Glutamatergic neuron (in vitro differentiated cells): Measurements from ENCODE around the gene ZDHHC16. TPM values are rescaled to one million over a fixed set of nuclear protein-coding genes. Genes with fewer than 3 reads are reported as not detected.

Experiments
- DNase-seq: peaks from one replicate; pipeline ENCODE4 v3.0.0; 2022
- H3K27ac Mint-ChIP-seq: one replicate; pipeline ENCODE4 v1.8.0; 2020; ENCODE audit warnings: mild to moderate bottlenecking, mixed read lengths, inconsistent platforms; ENCODE audit not compliant: unreplicated experiment
- H3K27me3 Mint-ChIP-seq: one replicate; pipeline ENCODE4 v1.8.0; 2020; ENCODE audit warnings: mild to moderate bottlenecking, moderate library complexity, mixed read lengths, inconsistent platforms; ENCODE audit not compliant: unreplicated experiment
- H3K36me3 Mint-ChIP-seq: one replicate; pipeline ENCODE4 v1.8.0; 2020; ENCODE audit warnings: mild to moderate bottlenecking, mixed read lengths, inconsistent platforms; ENCODE audit not compliant: unreplicated experiment
- H3K4me1 Mint-ChIP-seq: one replicate; pipeline ENCODE4 v1.8.0; 2020; ENCODE audit warnings: mild to moderate bottlenecking, low read depth, mixed read lengths, inconsistent platforms; ENCODE audit not compliant: unreplicated experiment
- H3K4me3 Mint-ChIP-seq: one replicate; pipeline ENCODE4 v1.8.0; 2020; ENCODE audit warnings: mild to moderate bottlenecking, mixed read lengths, inconsistent platforms; ENCODE audit not compliant: unreplicated experiment
- H3K9me3 Mint-ChIP-seq: one replicate; pipeline ENCODE4 v1.8.0; 2020; ENCODE audit warnings: mild to moderate bottlenecking, moderate library complexity, mixed read lengths, inconsistent platforms; ENCODE audit not compliant: unreplicated experiment
- total RNA-seq: library from RNA; stranded (reverse); fragmentation: NEBNext Ultra II Directional; extraction: Animal tissue kit (Norgen Biotek cat#: 25700); gene quantifications from one replicate; pipeline ENCODE4 v1.2.1, GENCODE V29; 2021; ENCODE audit not compliant: unreplicated experiment
- TF ChIP-seq, protein P1 (sequence below): fragments of 200-600 bp; sonication (generic); IDR thresholded peaks from one replicate; pipeline ENCODE4 v1.5.0; 2021; ENCODE audit not compliant: partially characterized antibody, unreplicated experiment

Gene ZDHHC16
- total RNA-seq, 1 donor from 2014 or later: 61.5 TPM

GRCh38 chr10:97482381-97482780 lies 36.4 kb downstream of the ZDHHC16 start:
- Mint-ChIP-seq H3K4me3 (peak overlapping the region; percentile 49), H3K4me1 (peaks cover 4% of the 10 kb centered on the region), H3K27me3 (no peaks in the 10 kb centered on the region), H3K36me3 (no peaks in the 10 kb centered on the region), H3K9me3 (no peaks in the 10 kb centered on the region), H3K27ac (peak overlapping the region; percentile 2)
- no peak for DNase-seq
- TF ChIP-seq, protein P1, sequence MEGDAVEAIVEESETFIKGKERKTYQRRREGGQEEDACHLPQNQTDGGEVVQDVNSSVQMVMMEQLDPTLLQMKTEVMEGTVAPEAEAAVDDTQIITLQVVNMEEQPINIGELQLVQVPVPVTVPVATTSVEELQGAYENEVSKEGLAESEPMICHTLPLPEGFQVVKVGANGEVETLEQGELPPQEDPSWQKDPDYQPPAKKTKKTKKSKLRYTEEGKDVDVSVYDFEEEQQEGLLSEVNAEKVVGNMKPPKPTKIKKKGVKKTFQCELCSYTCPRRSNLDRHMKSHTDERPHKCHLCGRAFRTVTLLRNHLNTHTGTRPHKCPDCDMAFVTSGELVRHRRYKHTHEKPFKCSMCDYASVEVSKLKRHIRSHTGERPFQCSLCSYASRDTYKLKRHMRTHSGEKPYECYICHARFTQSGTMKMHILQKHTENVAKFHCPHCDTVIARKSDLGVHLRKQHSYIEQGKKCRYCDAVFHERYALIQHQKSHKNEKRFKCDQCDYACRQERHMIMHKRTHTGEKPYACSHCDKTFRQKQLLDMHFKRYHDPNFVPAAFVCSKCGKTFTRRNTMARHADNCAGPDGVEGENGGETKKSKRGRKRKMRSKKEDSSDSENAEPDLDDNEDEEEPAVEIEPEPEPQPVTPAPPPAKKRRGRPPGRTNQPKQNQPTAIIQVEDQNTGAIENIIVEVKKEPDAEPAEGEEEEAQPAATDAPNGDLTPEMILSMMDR: no peak

GRCh38 chr10:97483506-97483905 lies 37.5 kb downstream of the ZDHHC16 start:
- H3K27ac Mint-ChIP-seq: no peak overlapping the region
- H3K4me3 Mint-ChIP-seq: no peak overlapping the region
- no peak for DNase-seq
- TF ChIP-seq, protein P1: no peak
- no peaks in the 10 kb centered on the region for H3K27me3 Mint-ChIP-seq
- H3K4me1 Mint-ChIP-seq: peaks cover 4% of the 10 kb centered on the region
- no peaks in the 10 kb centered on the region for H3K9me3 Mint-ChIP-seq
- H3K36me3 Mint-ChIP-seq: no peaks in the 10 kb centered on the region

DNA sequence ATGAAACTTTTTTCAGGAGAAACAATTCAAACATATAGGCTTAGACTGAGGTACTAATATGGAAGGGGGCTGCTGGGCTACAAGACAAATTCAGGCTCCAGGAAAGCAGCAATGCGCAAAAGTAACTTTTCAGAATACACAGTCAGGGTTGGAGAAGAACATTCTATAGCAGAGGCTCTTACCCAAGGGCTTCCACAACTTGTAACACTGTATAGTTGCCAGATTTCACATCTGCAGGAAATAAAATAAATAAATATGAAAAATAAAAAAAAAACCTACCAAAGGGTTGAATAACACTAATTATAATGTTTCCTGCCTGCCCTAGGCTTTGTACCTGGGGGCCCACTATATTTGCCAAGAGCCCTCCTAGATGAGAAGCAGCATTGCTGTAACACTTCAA lies 37.9 kb downstream of the ZDHHC16 start:
- no peaks in the 10 kb centered on the region for H3K27me3 Mint-ChIP-seq
- no peaks in the 10 kb centered on the region for H3K36me3 Mint-ChIP-seq
- DNase-seq: no peak
- no peaks in the 10 kb centered on the region for H3K9me3 Mint-ChIP-seq
- H3K4me3 Mint-ChIP-seq: no peak overlapping the region
- peaks cover 4% of the 10 kb centered on the region for H3K4me1 Mint-ChIP-seq
- TF ChIP-seq, protein P1: no peak
- no peak overlapping the region for H3K27ac Mint-ChIP-seq

GRCh38 chr10:97485647-97486281 lies 39.8 kb downstream of the ZDHHC16 start:
- Mint-ChIP-seq H3K27me3 (no peaks in the 10 kb centered on the region), H3K4me1 (peaks cover 4% of the 10 kb centered on the region), H3K9me3 (no peaks in the 10 kb centered on the region), H3K36me3 (no peaks in the 10 kb centered on the region), H3K27ac (no peak overlapping the region), H3K4me3 (no peak overlapping the region)
- TF ChIP-seq, protein P1: no peak
- DNase-seq: no peak

GRCh38 chr10:97490592-97490991 lies 44.6 kb downstream of the ZDHHC16 start:
- Mint-ChIP-seq H3K9me3 (no peaks in the 10 kb centered on the region), H3K27ac (peak overlapping the region; percentile 45), H3K4me3 (no peak overlapping the region), H3K36me3 (no peaks in the 10 kb centered on the region), H3K27me3 (no peaks in the 10 kb centered on the region), H3K4me1 (peaks cover 18% of the 10 kb centered on the region)
- TF ChIP-seq, protein P1: no peak
- DNase-seq: no peak
